PC-9 (cell line): ENCODE data around the gene PSTPIP1. TPM values are rescaled to one million over a fixed set of nuclear protein-coding genes. Genes with fewer than 3 reads are reported as not detected.

Experiments used
- BruUV-seq: library from RNA; stranded (reverse); fragments of 400-500 nt; replicated peaks from 2 replicates; lab custom pipeline; 2021; lab: Mats Ljungman, UMichigan
- CTCF ChIA-PET: fragments of 300-600 bp; sonication (Branson Sonifier 250); formaldehyde crosslinking; loops from one replicate; lab custom pipeline; 2022; ENCODE audit warnings: antibody characterized with exemption; lab: Charles Lee
- POLR2A ChIA-PET: fragments of 300-600 bp; sonication (Branson Sonifier 250); formaldehyde crosslinking; loops from one replicate; lab custom pipeline; 2022; ENCODE audit warnings: antibody characterized with exemption; ENCODE audit not compliant: unreplicated experiment; lab: Charles Lee
- DNase-seq, 2 experiments: peaks; one replicate each; pipeline versions ENCODE4 v3.0.0 to v3.0.0-alpha.2; 2015 to 2022; ENCODE audit warnings: mixed read lengths in 1 of 2
- H2AFZ ChIP-seq: fragments of 200-600 bp; sonication (generic); 2 replicates; pipeline ENCODE4 v1.8.1; 2017; ENCODE audit warnings: antibody characterized with exemption
- H3F3A ChIP-seq: fragments of 200-600 bp; sonication (generic); 2 replicates; pipeline ENCODE4 v1.8.1; 2017; ENCODE audit warnings: antibody characterized with exemption, mild to moderate bottlenecking, low read depth; ENCODE audit not compliant: insufficient read depth
- H3K27ac ChIP-seq: fragments of 200-600 bp; sonication (generic); 2 replicates; pipeline ENCODE4 v1.6.1; 2016; ENCODE audit warnings: mixed run types
- H3K27me3 ChIP-seq: fragments of 200-600 bp; sonication (generic); 2 replicates; pipeline ENCODE4 v1.6.1; 2016; ENCODE audit warnings: low read depth, mixed run types; ENCODE audit not compliant: insufficient read depth
- H3K36me3 ChIP-seq: fragments of 200-600 bp; sonication (generic); 2 replicates; pipeline ENCODE4 v1.6.1; 2016; ENCODE audit warnings: low read depth, mixed run types
- H3K4me1 ChIP-seq: fragments of 200-600 bp; sonication (generic); replicated peaks from 2 replicates; pipeline ENCODE4 v1.6.1; 2016; ENCODE audit warnings: mixed run types; ENCODE audit not compliant: insufficient read depth
- H3K4me2 ChIP-seq: fragments of 200-600 bp; sonication (generic); 2 replicates; pipeline ENCODE4 v1.6.1; 2017; ENCODE audit warnings: mixed run types
- H3K4me3 ChIP-seq: fragments of 200-600 bp; sonication (generic); 2 replicates; pipeline ENCODE4 v1.6.1; 2016; ENCODE audit warnings: mixed run types
- H3K79me2 ChIP-seq: fragments of 200-600 bp; sonication (generic); 2 replicates; pipeline ENCODE4 v1.6.1; 2017; ENCODE audit warnings: low read depth, mixed run types
- H3K9me2 ChIP-seq: fragments of 200-600 bp; sonication (generic); 2 replicates; pipeline ENCODE4 v1.8.1; 2017; ENCODE audit warnings: mild to moderate bottlenecking; ENCODE audit not compliant: insufficient read depth
- H3K9me3 ChIP-seq: fragments of 200-600 bp; sonication (generic); 2 replicates; pipeline ENCODE4 v1.8.1; 2016; ENCODE audit warnings: low read depth; ENCODE audit not compliant: insufficient read depth
- H4K20me1 ChIP-seq: fragments of 200-600 bp; sonication (generic); 2 replicates; pipeline ENCODE4 v1.8.1; 2017; ENCODE audit not compliant: insufficient read depth
- CTCF ChIP-seq: fragments of 200-600 bp; sonication (generic); conservative IDR thresholded peaks from 2 replicates; pipeline ENCODE4 v1.6.1; 2017; ENCODE audit warnings: mixed run types, antibody characterized with exemption, mild to moderate bottlenecking, moderate library complexity
- EZH2 ChIP-seq: fragments of 200-600 bp; sonication (generic); IDR thresholded peaks from 2 replicates; pipeline ENCODE4 v1.8.0; 2017; ENCODE audit warnings: antibody characterized with exemption, low read depth
- intact Hi-C: fragments of 100-400 bp; cut with micrococcal nuclease; formaldehyde crosslinking; loops from one replicate; pipeline ENCODE4 v1.10.0; 2022; ENCODE audit not compliant: unreplicated experiment
- total RNA-seq: library from RNA; stranded (reverse); gene quantifications from 2 replicates; pipeline ENCODE4 v1.2.3, GENCODE V29; 2021

PSTPIP1 gene
- total RNA-seq, 1 experiment from 2014 or later, result not detected

- H3K79me2 ChIP-seq, result no peaks in the 10 kb centered on the region
- H3K27me3 ChIP-seq, result no peaks in the 10 kb centered on the region
- intact Hi-C loops, result no loop called here
- H3K4me2 ChIP-seq, result no peak overlapping the region
- H3K4me3 ChIP-seq, result no peak overlapping the region
- POLR2A ChIA-PET, result no interaction called here
- H3K27ac ChIP-seq, result no peak overlapping the region
- no peak for DNase-seq
- peaks cover 25% of the 10 kb centered on the region; the same call in 1 of the 2 replicates for H3F3A ChIP-seq
- H2AFZ ChIP-seq, result no peak overlapping the region
- H3K9me2 ChIP-seq, result no peaks in the 10 kb centered on the region
- no peak for TF ChIP-seq EZH2
- TF ChIP-seq CTCF, result no peak
- CTCF ChIA-PET, result interaction anchor here (0.6 kb wide), 1 partner anchor 18 kb away, joined by 3 read pairs; no protein-coding TSS in a partner anchor
- H3K36me3 ChIP-seq, result peaks cover 8% of the 10 kb centered on the region; the same call in 1 of the 2 replicates
- H4K20me1 ChIP-seq, result no peaks in the 10 kb centered on the region; the same call in 1 of the 2 replicates
- H3K9me3 ChIP-seq, result no peaks in the 10 kb centered on the region
- BruUV-seq, result no TSS peak
- no peaks in the 10 kb centered on the region for H3K4me1 ChIP-seq
These were observed 44.9 kb downstream of the PSTPIP1 start for GRCh38 chr15:77039848-77040247.

GRCh38 chr15:77040673-77041072 is 45.7 kb downstream of the PSTPIP1 start:
- intact Hi-C loops, result no loop called here
- Histone ChIP-seq H4K20me1 (no peaks in the 10 kb centered on the region; the same call in 1 of the 2 replicates), H3K27me3 (no peaks in the 10 kb centered on the region), H3K4me2 (no peak overlapping the region), H3F3A (peaks cover 25% of the 10 kb centered on the region; the same call in 1 of the 2 replicates), H3K79me2 (no peaks in the 10 kb centered on the region), H3K36me3 (peaks cover 12% of the 10 kb centered on the region; the same call in 1 of the 2 replicates), H3K4me1 (no peaks in the 10 kb centered on the region), H3K4me3 (no peak overlapping the region), H3K9me3 (no peaks in the 10 kb centered on the region), H3K27ac (no peak overlapping the region), H3K9me2 (no peaks in the 10 kb centered on the region), H2AFZ (no peak overlapping the region)
- DNase-seq, result no peak
- TF ChIP-seq EZH2 (no peak), CTCF (no peak)
- no TSS peak for BruUV-seq
- ChIA-PET CTCF (interaction anchor here (0.6 kb wide), 1 partner anchor 17 kb away, joined by 3 read pairs; no protein-coding TSS in a partner anchor), POLR2A (no interaction called here)

- H3F3A ChIP-seq, result peaks cover 19% of the 10 kb centered on the region; the same call in 1 of the 2 replicates
- TF ChIP-seq CTCF (no peak), EZH2 (no peak)
- no peaks in the 10 kb centered on the region for H3K9me2 ChIP-seq
- intact Hi-C loops, result no loop called here
- no peaks in the 10 kb centered on the region; the same call in 1 of the 2 replicates for H4K20me1 ChIP-seq
- no peak overlapping the region for H3K4me3 ChIP-seq
- no TSS peak for BruUV-seq
- no peaks in the 10 kb centered on the region for H3K27me3 ChIP-seq
- H3K27ac ChIP-seq, result no peak overlapping the region
- no peaks in the 10 kb centered on the region for H3K79me2 ChIP-seq
- no peaks in the 10 kb centered on the region for H3K4me1 ChIP-seq
- no peaks in the 10 kb centered on the region for H3K9me3 ChIP-seq
- ChIA-PET CTCF (no interaction called here), POLR2A (no interaction called here)
- peaks cover 25% of the 10 kb centered on the region; the same call in 1 of the 2 replicates for H3K36me3 ChIP-seq
- no peak for DNase-seq
- H2AFZ ChIP-seq, result no peak overlapping the region
- H3K4me2 ChIP-seq, result no peak overlapping the region
These were observed 47.5 kb downstream of the PSTPIP1 start for GRCh38 chr15:77042245-77042919.
